Activated T-helper 1 cell treated with anti-CD3 and anti-CD28 coated beads, Interleukin-12 subunit alpha, Interleukin-12 subunit beta, Interleukin-2, Interleukin-4 antibody, amounts not matched to agents 30 ng/mL and 10 ng/mL and 1 ng/mL, durations not matched to agents 14 hours and 24 hours and 36 hours (primary cell): ENCODE data around the gene GPALPP1. TPM values are rescaled to one million over a fixed set of nuclear protein-coding genes. Genes with fewer than 3 reads are reported as not detected.
"Not testable (repeated sequence)": the region's sequence is repeated elsewhere in the genome, so short reads cannot be mapped to it uniquely, and the experiment has no call there.

Experiments used
- DNase-seq: peaks from one replicate; pipeline ENCODE4 v3.0.0; 2021; ENCODE audit warnings: low spot score
- H3K27ac Mint-ChIP-seq: one replicate; pipeline ENCODE4 v1.8.0; 2021; ENCODE audit warnings: mild to moderate bottlenecking, mixed read lengths
- H3K27me3 Mint-ChIP-seq: one replicate; pipeline ENCODE4 v1.8.0; 2022; ENCODE audit warnings: mild to moderate bottlenecking, moderate library complexity, mixed read lengths; ENCODE audit not compliant: insufficient read depth
- H3K36me3 Mint-ChIP-seq: one replicate; pipeline ENCODE4 v1.8.0; 2021; ENCODE audit warnings: low read depth, mixed read lengths
- H3K4me1 Mint-ChIP-seq: one replicate; pipeline ENCODE4 v1.8.0; 2021; ENCODE audit warnings: low read depth, mixed read lengths
- H3K4me3 Mint-ChIP-seq: one replicate; pipeline ENCODE4 v1.8.0; 2021; ENCODE audit warnings: mild to moderate bottlenecking, moderate library complexity, mixed read lengths
- H3K9me3 Mint-ChIP-seq: one replicate; pipeline ENCODE4 v1.8.0; 2021; ENCODE audit warnings: mixed read lengths
- intact Hi-C: fragments of 100-400 bp; cut with micrococcal nuclease; formaldehyde crosslinking; loops from one replicate; pipeline ENCODE4 v1.15.1; 2024
- total RNA-seq: library from RNA; stranded (reverse); gene quantifications from 2 replicates; pipeline ENCODE4 v1.2.3, GENCODE V29; 2022

GPALPP1 gene, protein sequence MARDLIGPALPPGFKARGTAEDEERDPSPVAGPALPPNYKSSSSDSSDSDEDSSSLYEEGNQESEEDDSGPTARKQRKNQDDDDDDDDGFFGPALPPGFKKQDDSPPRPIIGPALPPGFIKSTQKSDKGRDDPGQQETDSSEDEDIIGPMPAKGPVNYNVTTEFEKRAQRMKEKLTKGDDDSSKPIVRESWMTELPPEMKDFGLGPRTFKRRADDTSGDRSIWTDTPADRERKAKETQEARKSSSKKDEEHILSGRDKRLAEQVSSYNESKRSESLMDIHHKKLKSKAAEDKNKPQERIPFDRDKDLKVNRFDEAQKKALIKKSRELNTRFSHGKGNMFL
- total RNA-seq: 29.8 and 33.5 TPM in 2 replicates

DNA sequence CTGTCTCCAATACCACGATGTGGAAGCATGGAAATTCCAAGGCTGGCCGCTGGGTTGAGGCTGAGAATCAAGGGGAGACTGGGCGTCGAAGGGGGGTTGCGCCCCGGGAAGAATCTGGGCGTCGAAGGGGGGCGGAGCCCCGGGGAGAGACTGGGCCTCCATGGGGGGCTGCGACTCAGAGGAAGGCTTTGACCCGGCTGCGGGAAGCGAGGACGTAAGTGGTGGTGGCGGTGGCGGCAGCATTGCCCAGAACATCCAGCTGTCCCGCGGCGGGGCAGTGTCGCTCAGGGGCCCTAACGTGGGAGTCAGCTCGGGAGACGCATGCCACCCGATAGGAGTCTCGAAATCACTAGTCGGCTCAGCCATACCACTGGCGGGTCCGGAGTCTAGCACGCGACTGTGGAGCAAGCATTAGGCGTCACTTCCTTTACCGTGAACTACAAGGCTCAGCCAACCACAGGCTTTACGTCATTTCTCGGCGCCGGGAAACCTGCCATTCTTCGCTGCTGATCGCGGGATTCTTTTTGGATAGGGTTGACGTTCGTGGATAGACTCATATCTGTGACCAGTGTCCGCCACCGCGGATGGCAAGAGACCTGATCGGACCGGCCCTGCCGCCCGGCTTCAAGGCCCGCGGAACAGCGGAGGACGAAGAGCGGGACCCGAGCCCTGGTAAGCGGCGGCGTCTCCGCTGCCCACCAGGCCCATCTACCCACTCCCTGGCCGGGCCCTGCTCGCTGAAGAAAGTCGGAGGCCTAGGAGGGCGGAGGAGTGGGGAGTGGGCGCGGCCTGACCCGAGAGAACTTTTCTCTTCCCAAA lies at the start of gene GPALPP1, which contains the start of gene NUFIP1:
GPALPP1 (plus strand) TSS at position 468 of the 819 bp plus-strand sequence; CDS start at position 585, 117 bp downstream.
NUFIP1 (minus strand) TSS at position 401 of the 819 bp plus-strand sequence; CDS start at position 366, 35 bp downstream.
- Mint-ChIP-seq H3K9me3 (no peaks in the 10 kb centered on the region), H3K36me3 (peaks cover 14% of the 10 kb centered on the region), H3K4me1 (peaks cover 43% of the 10 kb centered on the region), H3K4me3 (peak within 1 kb of the TSS; percentile 91), H3K27me3 (no peaks in the 10 kb centered on the region), H3K27ac (peak within 1 kb of the TSS; percentile 91)
- intact Hi-C loops: loop anchor here (1.0 to 5.0 kb wide), 9 partner anchors 66 to 507 kb away; partner anchors contain the start of genes COG3, GTF2F2 and TSC22D1
- DNase-seq: peak; percentile 90

DNA sequence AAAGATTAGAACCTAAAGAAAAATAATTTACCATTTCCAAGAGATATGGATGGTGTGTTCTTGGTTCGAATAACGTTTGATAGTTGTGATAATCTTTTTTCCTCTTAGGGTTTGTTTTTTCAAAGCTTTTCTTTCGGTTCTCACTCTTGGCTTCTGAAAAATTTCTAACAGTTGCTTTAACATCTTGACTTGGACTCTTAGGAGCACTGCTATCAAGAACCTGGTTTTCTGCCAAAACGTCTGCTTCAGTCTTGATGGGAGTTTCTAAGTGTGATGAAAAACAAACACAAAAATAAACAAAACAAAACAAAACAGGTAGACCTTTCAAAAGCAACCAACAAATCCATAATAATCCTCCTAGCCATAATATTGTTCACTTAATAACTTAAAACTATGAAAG lies 45.9 kb upstream of the GPALPP1 start:
- H3K27ac Mint-ChIP-seq, H3K4me1 Mint-ChIP-seq, H3K36me3 Mint-ChIP-seq, DNase-seq, intact Hi-C loops, H3K27me3 Mint-ChIP-seq, H3K4me3 Mint-ChIP-seq, H3K9me3 Mint-ChIP-seq: not testable (repeated sequence)

DNA sequence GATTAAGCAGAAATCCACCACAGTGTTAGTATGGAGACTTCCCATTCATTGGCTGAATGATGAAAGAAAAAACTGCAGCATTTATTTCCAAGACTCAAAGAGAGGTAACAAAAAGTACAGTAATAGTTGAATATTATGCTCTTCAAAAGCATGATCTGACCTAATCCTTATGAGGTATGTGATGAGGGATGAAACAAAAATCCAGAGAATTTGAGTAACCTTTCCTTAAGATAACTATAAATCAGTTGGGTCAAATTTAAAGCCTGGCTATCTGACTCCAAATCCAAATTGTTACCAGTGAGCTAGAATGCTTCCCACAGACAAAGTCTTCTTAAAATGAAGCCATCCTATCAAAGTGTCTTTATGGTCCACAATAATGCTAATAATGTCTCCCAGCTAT lies 38.2 kb upstream of the GPALPP1 start:
- no peaks in the 10 kb centered on the region for H3K27me3 Mint-ChIP-seq
- H3K4me1 Mint-ChIP-seq: no peaks in the 10 kb centered on the region
- H3K4me3 Mint-ChIP-seq: no peak overlapping the region
- intact Hi-C loops: no loop called here
- DNase-seq: no peak
- H3K27ac Mint-ChIP-seq: no peak overlapping the region
- no peaks in the 10 kb centered on the region for H3K9me3 Mint-ChIP-seq
- H3K36me3 Mint-ChIP-seq: peaks cover 6% of the 10 kb centered on the region

DNA sequence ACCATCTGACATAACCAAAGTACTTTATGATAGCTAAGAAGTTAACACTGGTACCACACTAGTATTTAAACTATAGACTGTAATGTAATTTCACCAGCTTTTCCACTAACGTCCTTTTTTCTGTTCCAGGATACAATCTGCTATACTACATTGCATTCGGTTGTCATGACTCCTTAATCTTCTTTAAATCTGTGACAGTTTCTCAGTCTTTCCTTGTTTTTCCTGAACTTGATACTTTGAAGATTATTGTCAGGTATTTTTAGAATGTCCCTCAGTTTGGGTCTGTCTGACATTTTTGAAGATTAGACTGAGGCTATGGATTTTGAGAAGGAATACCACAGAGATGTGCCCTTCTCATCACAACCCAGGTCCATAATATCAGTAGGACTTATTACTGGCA lies 36.7 kb upstream of the GPALPP1 start:
- intact Hi-C loops: no loop called here
- Mint-ChIP-seq H3K27me3 (no peaks in the 10 kb centered on the region), H3K4me1 (no peaks in the 10 kb centered on the region), H3K36me3 (peaks cover 6% of the 10 kb centered on the region), H3K27ac (no peak overlapping the region), H3K9me3 (no peaks in the 10 kb centered on the region), H3K4me3 (no peak overlapping the region)
- DNase-seq: no peak

DNA sequence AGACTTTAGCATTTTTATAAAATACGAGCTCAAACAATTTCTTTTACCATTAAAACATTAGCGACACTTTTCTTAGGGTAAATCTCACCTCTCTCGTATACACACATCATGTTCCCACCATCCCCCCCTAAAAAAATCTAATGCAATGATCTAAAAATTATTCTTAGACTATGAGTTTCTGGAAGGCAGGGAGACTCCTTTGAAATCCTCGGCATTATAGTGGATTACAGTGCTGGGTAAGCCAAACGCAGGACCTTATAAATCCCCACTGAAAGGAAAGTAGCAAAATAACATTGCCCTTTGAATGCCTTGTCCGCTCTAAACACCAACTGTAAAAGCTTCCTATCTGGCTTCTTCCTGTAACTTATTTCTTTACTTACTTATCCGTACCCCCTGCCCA lies 35.1 kb upstream of the GPALPP1 start:
- Mint-ChIP-seq H3K4me3 (no peak overlapping the region), H3K36me3 (peaks cover 9% of the 10 kb centered on the region), H3K27me3 (no peaks in the 10 kb centered on the region), H3K9me3 (no peaks in the 10 kb centered on the region), H3K27ac (no peak overlapping the region), H3K4me1 (no peaks in the 10 kb centered on the region)
- intact Hi-C loops: no loop called here
- no peak for DNase-seq

DNA sequence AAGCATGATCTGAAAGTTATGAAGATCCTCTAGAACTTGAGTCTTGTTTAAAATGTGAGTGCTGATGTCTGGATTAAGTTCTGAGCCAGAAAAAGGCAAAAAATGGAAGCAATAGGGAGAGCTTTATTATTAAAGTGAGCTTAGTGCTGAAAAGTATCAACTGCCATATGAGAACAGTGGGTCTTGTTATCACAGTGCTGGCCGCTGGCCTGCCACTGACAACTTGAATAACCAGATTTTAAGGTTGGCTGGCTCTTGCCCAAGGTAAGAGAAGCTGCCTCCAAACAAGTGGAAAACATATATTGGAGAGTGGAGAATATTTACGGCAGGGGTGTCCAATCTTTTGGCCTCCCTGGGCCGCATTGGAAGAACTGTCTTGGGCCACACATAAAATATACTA lies 33.9 kb upstream of the GPALPP1 start:
- Mint-ChIP-seq H3K9me3 (no peaks in the 10 kb centered on the region), H3K27ac (no peak overlapping the region), H3K4me3 (no peak overlapping the region), H3K4me1 (no peaks in the 10 kb centered on the region), H3K36me3 (peaks cover 14% of the 10 kb centered on the region), H3K27me3 (no peaks in the 10 kb centered on the region)
- no peak for DNase-seq
- intact Hi-C loops: no loop called here

- H3K36me3 Mint-ChIP-seq: peaks cover 50% of the 10 kb centered on the region
- H3K27me3 Mint-ChIP-seq: no peaks in the 10 kb centered on the region
- no peaks in the 10 kb centered on the region for H3K4me1 Mint-ChIP-seq
- H3K4me3 Mint-ChIP-seq: no peak overlapping the region
- H3K27ac Mint-ChIP-seq: no peak overlapping the region
- intact Hi-C loops: no loop called here
- H3K9me3 Mint-ChIP-seq: peaks cover 19% of the 10 kb centered on the region
- no peak for DNase-seq
Measured at GRCh38 chr13:44961997-44962396, 27.3 kb upstream of the GPALPP1 start.

- Mint-ChIP-seq H3K9me3 (peaks cover 5% of the 10 kb centered on the region), H3K36me3 (peaks cover 38% of the 10 kb centered on the region), H3K4me1 (no peaks in the 10 kb centered on the region), H3K4me3 (no peak overlapping the region), H3K27ac (no peak overlapping the region), H3K27me3 (no peaks in the 10 kb centered on the region)
- intact Hi-C loops: no loop called here
- no peak for DNase-seq
Measured at GRCh38 chr13:44967704-44968433, 21.5 kb upstream of the GPALPP1 start.

GRCh38 chr13:44968434-44968815 lies 20.9 kb upstream of the GPALPP1 start:
- no peaks in the 10 kb centered on the region for H3K27me3 Mint-ChIP-seq
- H3K36me3 Mint-ChIP-seq: peaks cover 34% of the 10 kb centered on the region
- no peak overlapping the region for H3K4me3 Mint-ChIP-seq
- intact Hi-C loops: no loop called here
- H3K4me1 Mint-ChIP-seq: no peaks in the 10 kb centered on the region
- no peak overlapping the region for H3K27ac Mint-ChIP-seq
- DNase-seq: no peak
- no peaks in the 10 kb centered on the region for H3K9me3 Mint-ChIP-seq

GRCh38 chr13:44969551-44970484 lies 19.5 kb upstream of the GPALPP1 start:
- Mint-ChIP-seq H3K4me3 (no peak overlapping the region), H3K27ac (no peak overlapping the region), H3K9me3 (no peaks in the 10 kb centered on the region), H3K4me1 (no peaks in the 10 kb centered on the region), H3K27me3 (no peaks in the 10 kb centered on the region), H3K36me3 (peaks cover 20% of the 10 kb centered on the region)
- intact Hi-C loops: loop anchor here (1.0 to 5.0 kb wide), 3 partner anchors 53 to 487 kb away; no protein-coding TSS in a partner anchor
- DNase-seq: no peak

DNA sequence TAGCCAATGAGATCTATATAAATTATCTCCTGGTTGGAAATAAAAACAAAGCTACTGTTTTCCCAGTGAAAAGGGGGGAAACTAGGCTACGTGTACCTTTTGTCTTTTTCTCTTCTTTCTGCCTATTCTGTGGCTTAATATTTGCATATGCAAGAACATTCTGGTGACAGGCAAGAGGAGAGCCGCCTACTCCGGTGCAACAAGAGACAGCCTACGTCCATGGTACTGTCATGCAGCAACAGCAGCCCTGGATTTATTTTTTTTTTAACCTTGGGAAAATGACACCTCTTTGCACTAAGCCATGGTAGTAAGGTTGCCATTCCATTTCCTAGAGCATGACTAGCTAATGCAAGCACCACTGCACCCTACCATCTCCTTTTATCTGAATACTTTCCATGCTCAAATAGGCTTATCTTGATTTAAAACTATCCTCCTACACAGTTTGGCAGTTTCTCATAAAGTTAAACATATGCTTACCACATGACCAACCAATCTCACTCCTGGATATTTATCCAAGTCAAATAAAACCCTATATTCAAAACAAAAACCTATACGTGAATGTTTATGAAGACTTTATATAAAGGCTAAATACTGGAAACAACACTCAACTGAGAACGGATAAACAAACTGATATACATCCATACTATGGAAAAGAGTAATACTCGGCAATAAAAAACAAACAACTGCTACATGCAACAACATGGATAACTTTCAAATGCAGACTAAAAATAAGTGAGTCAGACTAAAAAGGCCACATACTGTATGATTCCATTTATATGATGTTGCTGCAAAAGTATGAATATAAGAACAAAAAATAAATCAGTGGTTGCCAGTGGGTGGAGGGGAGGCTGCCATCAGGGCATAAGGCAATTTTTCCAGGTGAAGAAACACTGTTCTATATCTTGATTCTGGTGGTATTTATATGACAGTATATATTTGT lies 17.4 kb upstream of the GPALPP1 start:
- peaks cover 14% of the 10 kb centered on the region for H3K36me3 Mint-ChIP-seq

More for the DNA sequence above, 17.4 kb upstream of the GPALPP1 start:
- intact Hi-C loops: loop anchor here (5.0 kb wide), 1 partner anchor 335 kb away; no protein-coding TSS in a partner anchor
- Mint-ChIP-seq H3K27me3 (no peaks in the 10 kb centered on the region), H3K9me3 (no peaks in the 10 kb centered on the region), H3K4me3 (no peak overlapping the region), H3K4me1 (no peaks in the 10 kb centered on the region), H3K27ac (no peak overlapping the region)
- no peak for DNase-seq
